AG20443 (cell line): ENCODE results near the gene RNPEPL1.
"Not testable (repeated sequence)": the region's sequence is repeated elsewhere in the genome, so short reads cannot be mapped to it uniquely, and the experiment has no call there.

ENCODE experiments used
- DNase-seq: peaks from one replicate; pipeline ENCODE4 v3.0.0; 2012; ENCODE audit warnings: low spot score, mixed read lengths

Gene RNPEPL1

GRCh38 chr2:240604291-240604938 is 36.1 kb downstream of the RNPEPL1 start:
- peak; percentile 71 for DNase-seq

GRCh38 chr2:240604939-240605716 is 36.8 kb downstream of the RNPEPL1 start:
- no peak for DNase-seq

GRCh38 chr2:240605867-240606743 is 37.8 kb downstream of the RNPEPL1 start:
- DNase-seq, result no peak

GRCh38 chr2:240611601-240612210 is 43.4 kb downstream of the RNPEPL1 start:
- no peak for DNase-seq

GRCh38 chr2:240613781-240614180 is 45.5 kb downstream of the RNPEPL1 start:
- DNase-seq, result no peak

- DNase-seq, result no peak
These were observed 46.1 kb downstream of the RNPEPL1 start for GRCh38 chr2:240614391-240614790.

GRCh38 chr2:240615396-240615795 is 47.1 kb downstream of the RNPEPL1 start:
- DNase-seq, result no peak

GRCh38 chr2:240615820-240616547 is 47.7 kb downstream of the RNPEPL1 start:
- DNase-seq, result no peak

GRCh38 chr2:240616860-240617666 is 48.8 kb downstream of the RNPEPL1 start:
- not testable (repeated sequence) for DNase-seq

GRCh38 chr2:240618776-240619175 is 50.5 kb downstream of the RNPEPL1 start:
- DNase-seq, result no peak

- no peak for DNase-seq
These were observed 51.3 kb downstream of the RNPEPL1 start for GRCh38 chr2:240619506-240620148.

GRCh38 chr2:240620149-240620731 is 52.0 kb downstream of the RNPEPL1 start:
- DNase-seq, result no peak

- no peak for DNase-seq
These were observed 52.6 kb downstream of the RNPEPL1 start for GRCh38 chr2:240620859-240621258.

GRCh38 chr2:240622060-240622411 is 53.8 kb downstream of the RNPEPL1 start:
- no peak for DNase-seq

GRCh38 chr2:240622531-240623235 is 54.4 kb downstream of the RNPEPL1 start:
- DNase-seq, result no peak

- no peak for DNase-seq
These were observed 55.3 kb downstream of the RNPEPL1 start for GRCh38 chr2:240623531-240624010.

GRCh38 chr2:240624011-240624949 is 56.0 kb downstream of the RNPEPL1 start:
- no peak for DNase-seq
